ENCODE data around the gene TBC1D3B.
"Not testable (repeated sequence)": the region's sequence is repeated elsewhere in the genome, so short reads cannot be mapped to it uniquely, and the experiment has no call there.

The TBC1D3B gene

GRCh38 chr17:36206486-36206821 is 30.0 kb upstream of the TBC1D3B start:
- H3K9me3 Mint-ChIP-seq, H3K4me3 Mint-ChIP-seq, H3K27ac Mint-ChIP-seq, H3K36me3 Mint-ChIP-seq, H3K4me1 Mint-ChIP-seq, DNase-seq: not testable (repeated sequence)
- CTCF ChIA-PET, result interaction anchor here (0.6 kb wide), 1 partner anchor 57 kb away, joined by 3 read pairs; no protein-coding TSS in a partner anchor
- H3K27me3 Mint-ChIP-seq, result peaks cover 32% of the 10 kb centered on the region

DNA sequence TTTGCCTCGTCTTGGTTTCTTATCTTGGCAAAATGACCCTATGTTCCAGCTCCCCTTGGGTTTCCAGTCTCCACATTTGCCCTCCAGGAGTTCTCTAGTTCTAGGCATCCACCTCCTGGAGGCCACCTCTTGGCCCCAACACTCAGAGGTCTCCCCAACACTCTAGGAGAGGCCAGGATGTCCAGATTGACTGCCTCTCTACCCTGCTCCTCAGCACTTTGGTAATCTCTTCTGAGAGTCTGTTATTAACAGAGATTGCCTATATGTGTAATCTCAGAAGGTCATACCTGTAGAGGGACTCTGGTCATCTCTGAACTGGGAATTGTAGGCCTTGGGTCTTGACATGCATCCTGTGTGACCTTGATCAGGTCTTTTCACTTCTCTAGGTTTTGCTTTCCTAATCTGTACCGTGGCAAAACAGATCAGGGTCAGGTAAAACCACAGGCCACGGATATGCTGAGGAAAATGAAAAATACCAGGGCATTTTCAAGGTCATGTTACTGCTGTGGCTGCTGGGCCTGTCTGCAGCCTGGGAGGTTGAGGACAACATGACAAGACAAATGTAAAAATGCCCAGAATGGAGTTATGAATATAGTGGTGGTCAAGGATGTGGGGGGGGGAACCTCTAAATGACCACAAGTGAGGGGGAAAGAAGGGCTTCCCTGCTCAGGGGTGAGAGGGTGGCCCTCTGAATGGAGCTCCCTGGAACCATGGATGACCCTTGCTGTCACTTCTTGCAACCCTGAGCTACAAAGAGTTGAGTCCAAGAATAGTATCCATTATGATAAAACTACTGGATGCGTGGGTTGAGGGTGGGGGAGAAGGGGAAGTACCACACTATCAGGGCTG is 29.4 kb upstream of the TBC1D3B start:
- Mint-ChIP-seq H3K4me1 (peaks cover 4% of the 10 kb centered on the region), H3K36me3 (no peaks in the 10 kb centered on the region), H3K4me3 (no peak overlapping the region), H3K9me3 (no peaks in the 10 kb centered on the region), H3K27me3 (peaks cover 35% of the 10 kb centered on the region), H3K27ac (no peak overlapping the region)
- DNase-seq, result no peak
- CTCF ChIA-PET, result interaction anchor here (0.6 kb wide), 1 partner anchor 57 kb away, joined by 3 read pairs; no protein-coding TSS in a partner anchor

DNA sequence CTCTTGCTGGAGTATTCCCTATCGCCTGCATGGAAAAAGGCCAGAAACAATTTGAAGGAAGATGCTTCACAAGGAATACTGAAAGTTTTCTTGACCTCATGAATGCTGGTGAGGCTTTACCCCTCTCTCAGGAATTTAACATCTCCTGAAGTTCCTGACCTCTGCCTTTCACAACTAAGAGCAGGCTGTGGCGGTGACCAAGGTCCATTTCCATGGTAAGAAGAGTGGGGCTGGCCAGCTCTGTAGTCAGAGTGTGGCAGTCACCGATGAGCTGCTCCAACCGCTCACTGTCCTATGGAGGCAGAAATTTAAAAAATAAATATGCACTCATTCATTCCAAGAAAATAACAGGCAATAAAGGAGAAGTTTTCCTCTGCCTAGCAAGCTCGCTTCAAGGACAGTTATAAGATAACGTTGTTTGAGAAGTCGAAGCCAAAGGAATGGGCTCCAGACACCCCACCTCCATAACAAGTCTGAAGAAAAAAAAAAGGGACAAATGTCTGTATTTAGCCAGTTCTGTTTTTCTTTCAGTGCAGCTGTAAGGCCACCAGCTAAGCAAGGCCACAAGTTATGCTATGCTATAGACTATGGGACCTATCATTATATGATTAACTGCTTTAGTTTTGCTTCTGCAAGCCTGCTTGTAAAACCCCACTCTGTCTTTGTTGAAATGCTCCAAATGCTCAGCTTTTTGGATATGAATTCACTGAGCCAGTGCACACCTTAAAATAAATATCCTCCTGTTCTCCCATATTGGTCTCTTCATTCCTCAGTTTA is 28.5 kb upstream of the TBC1D3B start:
- CTCF ChIA-PET, result no interaction called here
- Mint-ChIP-seq H3K27ac (no peak overlapping the region), H3K36me3 (no peaks in the 10 kb centered on the region), H3K4me1 (peaks cover 4% of the 10 kb centered on the region), H3K27me3 (peaks cover 32% of the 10 kb centered on the region), H3K9me3 (no peaks in the 10 kb centered on the region), H3K4me3 (no peak overlapping the region)
- DNase-seq, result no peak

DNA sequence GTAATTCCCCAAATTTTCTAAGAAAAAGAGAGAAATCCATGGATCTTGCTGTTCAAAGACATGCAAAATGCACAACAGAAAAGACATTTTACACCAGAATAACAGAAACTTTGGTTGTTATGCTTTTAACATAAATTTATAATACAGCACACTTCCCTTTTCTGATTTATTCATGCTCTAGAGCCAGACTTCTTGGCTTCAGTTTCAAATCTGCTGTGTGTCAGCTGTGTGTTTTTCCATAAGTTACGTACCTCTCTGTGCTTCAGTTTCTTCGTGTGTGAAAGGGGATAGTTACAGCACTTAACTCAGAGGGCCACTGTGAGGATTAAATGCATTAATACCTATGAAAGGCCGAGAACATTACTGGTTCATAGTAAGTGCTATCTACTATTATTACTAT is 26.9 kb upstream of the TBC1D3B start:
- Mint-ChIP-seq H3K36me3 (no peaks in the 10 kb centered on the region), H3K4me3 (no peak overlapping the region), H3K9me3 (no peaks in the 10 kb centered on the region)

GRCh38 chr17:36201506-36201905 is 25.1 kb upstream of the TBC1D3B start:
- DNase-seq, H3K9me3 Mint-ChIP-seq, H3K27ac Mint-ChIP-seq, H3K4me1 Mint-ChIP-seq, H3K36me3 Mint-ChIP-seq, H3K4me3 Mint-ChIP-seq, CTCF ChIA-PET: not testable (repeated sequence)
- H3K27me3 Mint-ChIP-seq, result peaks cover 46% of the 10 kb centered on the region

More for the DNA sequence above, 26.9 kb upstream of the TBC1D3B start:
- CTCF ChIA-PET, result no interaction called here
- H3K27me3 Mint-ChIP-seq, result peaks cover 36% of the 10 kb centered on the region
- no peak overlapping the region for H3K27ac Mint-ChIP-seq
- H3K4me1 Mint-ChIP-seq, result peaks cover 4% of the 10 kb centered on the region
- DNase-seq, result no peak

DNA sequence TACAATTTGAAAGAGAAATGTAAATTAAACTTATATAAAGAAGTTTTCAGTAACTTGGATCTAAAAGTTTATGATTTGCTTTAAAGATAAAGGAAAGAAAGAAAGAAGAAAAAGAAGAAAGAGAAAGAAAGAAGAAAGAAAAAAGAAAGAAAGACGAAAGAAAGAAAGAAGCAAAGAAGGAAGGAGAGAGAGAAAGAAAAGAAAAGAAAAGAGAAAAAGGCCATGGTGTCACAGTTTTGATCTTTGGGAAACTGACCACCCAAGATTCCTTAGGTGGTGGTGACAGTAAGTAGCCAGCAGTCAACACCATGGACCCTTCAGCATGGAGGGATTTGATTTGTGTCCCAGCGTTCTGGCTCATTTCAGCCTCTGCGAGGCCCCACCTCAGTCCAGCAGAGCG is 24.7 kb upstream of the TBC1D3B start:
- H3K4me1 Mint-ChIP-seq, CTCF ChIA-PET, H3K27ac Mint-ChIP-seq, H3K36me3 Mint-ChIP-seq, H3K9me3 Mint-ChIP-seq, DNase-seq, H3K4me3 Mint-ChIP-seq: not testable (repeated sequence)
- peaks cover 49% of the 10 kb centered on the region for H3K27me3 Mint-ChIP-seq

DNA sequence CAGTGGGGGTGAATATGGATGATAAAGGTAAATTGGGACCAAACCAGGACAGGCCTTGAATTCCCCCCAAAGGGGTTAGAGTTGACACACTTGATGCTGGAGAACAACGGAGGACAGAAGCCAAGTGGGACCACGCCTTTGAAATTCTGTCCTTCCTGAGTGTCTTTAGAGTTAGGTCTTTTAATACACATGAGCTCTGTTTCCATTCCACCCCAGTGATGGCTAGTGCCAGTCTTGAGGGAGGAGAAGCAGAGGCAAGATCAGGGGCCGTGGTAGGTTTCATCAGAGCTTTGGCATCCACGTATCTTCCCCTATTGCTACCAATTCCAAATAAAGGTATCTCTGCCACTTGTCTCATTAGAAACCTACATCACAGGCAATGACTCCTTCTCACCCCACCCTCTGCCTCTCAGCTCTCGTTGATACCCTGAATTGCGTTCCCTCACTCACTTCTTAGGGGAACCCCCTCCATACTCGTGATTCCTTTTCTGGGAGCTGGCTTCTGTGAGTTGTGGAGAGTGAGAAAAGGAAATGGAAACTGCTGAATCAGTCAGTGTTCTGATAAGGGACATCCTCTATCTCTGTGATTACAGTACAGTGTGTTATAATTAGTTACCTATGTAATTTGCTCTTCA is 22.5 kb upstream of the TBC1D3B start:
- Mint-ChIP-seq H3K36me3 (no peaks in the 10 kb centered on the region), H3K4me1 (peaks cover 4% of the 10 kb centered on the region), H3K9me3 (no peaks in the 10 kb centered on the region), H3K27me3 (peaks cover 58% of the 10 kb centered on the region), H3K4me3 (no peak overlapping the region), H3K27ac (no peak overlapping the region)
- CTCF ChIA-PET, result no interaction called here
- DNase-seq, result no peak

DNA sequence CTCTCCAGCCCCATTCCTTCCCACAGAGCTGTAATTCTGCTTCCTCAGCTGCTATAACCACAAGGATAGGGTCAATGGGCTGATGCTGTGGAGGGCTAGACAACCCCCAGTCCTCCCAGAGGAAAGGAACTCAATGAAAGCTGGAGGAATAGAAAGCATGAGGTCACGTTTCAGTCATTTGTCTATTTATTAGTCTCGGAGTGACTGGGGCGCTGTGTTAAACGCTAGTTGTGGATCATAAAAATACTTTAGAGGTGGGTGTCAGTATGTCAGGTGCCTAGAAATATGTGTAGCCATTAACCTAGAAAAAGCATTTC is 20.9 kb upstream of the TBC1D3B start:
- CTCF ChIA-PET, result no interaction called here
- no peaks in the 10 kb centered on the region for H3K9me3 Mint-ChIP-seq
- H3K27me3 Mint-ChIP-seq, result peaks cover 57% of the 10 kb centered on the region
- H3K4me3 Mint-ChIP-seq, result no peak overlapping the region
- H3K4me1 Mint-ChIP-seq, result peaks cover 4% of the 10 kb centered on the region
- H3K27ac Mint-ChIP-seq, result no peak overlapping the region
- DNase-seq, result no peak
- H3K36me3 Mint-ChIP-seq, result no peaks in the 10 kb centered on the region

DNA sequence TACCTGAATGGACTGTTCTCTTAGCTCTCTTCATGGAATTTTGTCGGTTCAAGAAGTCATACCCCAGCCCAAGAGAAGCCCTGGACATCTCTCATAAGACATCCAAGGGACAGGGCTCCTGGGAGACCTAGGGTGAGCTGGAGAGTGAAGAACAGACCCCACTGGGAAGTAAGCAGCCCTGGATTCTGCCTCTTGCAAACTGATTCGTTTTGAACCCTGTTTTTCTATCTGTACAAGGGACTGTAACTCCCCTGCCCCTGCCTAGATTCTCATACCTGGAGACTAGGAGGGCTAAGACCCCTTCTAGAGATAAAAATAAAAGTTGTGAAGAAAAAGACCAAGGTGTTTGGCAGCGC is 19.7 kb upstream of the TBC1D3B start:
- Mint-ChIP-seq H3K27ac (no peak overlapping the region), H3K4me1 (peaks cover 2% of the 10 kb centered on the region), H3K27me3 (peaks cover 56% of the 10 kb centered on the region), H3K4me3 (no peak overlapping the region), H3K36me3 (no peaks in the 10 kb centered on the region), H3K9me3 (no peaks in the 10 kb centered on the region)
- no peak for DNase-seq
- CTCF ChIA-PET, result interaction anchor here (1.1 kb wide), 1 partner anchor 12 kb away, joined by 3 read pairs; no protein-coding TSS in a partner anchor

DNA sequence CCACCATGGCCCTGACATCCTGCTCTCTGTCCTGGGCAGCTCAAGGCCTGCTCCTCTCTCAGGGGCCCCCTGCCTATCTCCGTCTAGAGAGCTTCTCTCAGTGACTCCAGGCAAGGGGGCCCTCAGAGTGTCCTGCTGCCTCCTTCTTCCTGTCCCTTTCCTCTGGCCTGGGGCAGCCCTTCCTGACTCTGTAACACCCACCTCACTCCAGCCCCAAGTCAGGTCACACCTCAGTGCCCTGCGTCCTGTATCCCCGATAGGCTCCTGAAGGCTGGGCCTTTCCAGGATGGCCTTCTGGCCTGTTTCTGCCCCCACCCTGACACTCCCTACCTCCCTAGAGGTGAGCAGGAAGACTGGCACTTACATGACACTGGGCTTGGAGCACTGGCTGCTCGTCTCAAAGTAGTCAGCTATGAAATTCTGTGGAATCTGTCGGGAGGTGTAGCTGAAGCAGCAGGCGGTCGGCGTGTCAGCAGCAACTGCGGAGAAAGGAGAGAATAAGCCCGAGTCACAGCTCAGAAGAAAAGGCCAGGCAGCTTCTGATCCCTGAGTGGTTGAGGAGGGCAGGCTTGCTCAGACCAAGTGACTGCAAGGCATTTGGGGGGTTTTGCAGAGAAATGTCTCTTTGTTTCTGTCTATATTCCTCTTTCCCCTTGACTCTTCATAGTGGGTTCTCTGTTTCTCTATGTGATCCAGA is 19.1 kb upstream of the TBC1D3B start:
- Mint-ChIP-seq H3K4me3 (no peak overlapping the region), H3K27me3 (peaks cover 54% of the 10 kb centered on the region), H3K27ac (no peak overlapping the region), H3K36me3 (no peaks in the 10 kb centered on the region), H3K4me1 (peaks cover 2% of the 10 kb centered on the region), H3K9me3 (no peaks in the 10 kb centered on the region)
- DNase-seq, result no peak
- CTCF ChIA-PET, result interaction anchor here (1.1 kb wide), 1 partner anchor 11 kb away, joined by 3 read pairs; no protein-coding TSS in a partner anchor

DNA sequence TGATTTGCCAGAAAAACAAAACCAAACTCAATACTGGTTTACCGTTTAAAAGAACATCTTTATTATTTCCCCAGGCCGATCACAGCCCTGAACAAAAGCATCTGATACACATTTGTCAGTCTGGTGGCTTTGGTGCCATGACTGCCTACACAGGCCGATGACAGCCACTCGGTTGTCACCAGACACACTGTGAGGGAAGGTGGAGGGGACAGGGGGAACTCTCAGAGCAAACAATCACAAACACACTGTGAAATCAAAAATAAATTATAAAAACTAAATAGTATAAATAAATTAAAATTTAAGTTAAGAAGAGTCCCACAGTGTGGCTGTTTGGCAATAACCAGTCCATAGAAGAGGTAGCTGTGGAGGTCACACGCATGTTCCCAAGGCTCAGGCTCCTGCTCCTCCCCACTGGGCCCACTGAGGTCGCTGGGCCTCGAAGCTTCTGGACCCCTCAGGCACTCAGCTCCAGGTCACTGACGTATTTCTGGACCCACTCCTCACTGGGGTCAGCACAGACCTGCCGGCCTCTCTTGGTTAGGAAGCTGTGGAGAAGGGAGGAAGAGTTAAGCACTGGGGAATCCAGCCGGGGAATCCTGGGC is 18.5 kb upstream of the TBC1D3B start:
- not testable (repeated sequence) for H3K4me3 Mint-ChIP-seq, H3K36me3 Mint-ChIP-seq, H3K4me1 Mint-ChIP-seq, DNase-seq, H3K27ac Mint-ChIP-seq, H3K9me3 Mint-ChIP-seq
- CTCF ChIA-PET, result interaction anchor here (1.1 kb wide), 1 partner anchor 11 kb away, joined by 3 read pairs; no protein-coding TSS in a partner anchor
- peaks cover 58% of the 10 kb centered on the region for H3K27me3 Mint-ChIP-seq

GRCh38 chr17:36194147-36194831 is 17.9 kb upstream of the TBC1D3B start:
- H3K4me3 Mint-ChIP-seq, H3K27ac Mint-ChIP-seq, H3K36me3 Mint-ChIP-seq, DNase-seq, H3K4me1 Mint-ChIP-seq, CTCF ChIA-PET, H3K9me3 Mint-ChIP-seq: not testable (repeated sequence)
- peaks cover 58% of the 10 kb centered on the region for H3K27me3 Mint-ChIP-seq

- Mint-ChIP-seq H3K36me3 (no peaks in the 10 kb centered on the region), H3K4me1 (peaks cover 2% of the 10 kb centered on the region), H3K9me3 (no peaks in the 10 kb centered on the region), H3K27me3 (peaks cover 56% of the 10 kb centered on the region), H3K27ac (no peak overlapping the region), H3K4me3 (no peak overlapping the region)
- CTCF ChIA-PET, result no interaction called here
- no peak for DNase-seq
Measured at GRCh38 chr17:36193216-36193775, 16.9 kb upstream of the TBC1D3B start.

All from activated naive CD4-positive, alpha-beta T cell treated with anti-CD3 and anti-CD28 coated beads, Interleukin-2, amount 10 ng/mL, durations not matched to agents 7 days and 5 days (primary cell).